HG02938 (cell line): ENCODE measurements around the gene CTU2.

Experiments used
- ATAC-seq: cut with Tn5 transposase; IDR thresholded peaks from one replicate; pipeline ENCODE4 v1.9.1; 2021; ENCODE audit warnings: mild to moderate bottlenecking, moderate library complexity; ENCODE audit not compliant: unreplicated experiment

CTU2 gene

GRCh38 chr16:88695753-88696152 is 10.6 kb upstream of the CTU2 start:
- ATAC-seq: no peak

- no peak for ATAC-seq
Observed at GRCh38 chr16:88696441-88696840, 9.9 kb upstream of the CTU2 start.

- ATAC-seq: no peak
Observed at GRCh38 chr16:88697116-88697830, 9.0 kb upstream of the CTU2 start.

- no peak for ATAC-seq
Observed at GRCh38 chr16:88697831-88698615, 8.3 kb upstream of the CTU2 start.

GRCh38 chr16:88698646-88699045 is 7.7 kb upstream of the CTU2 start:
- ATAC-seq: no peak

GRCh38 chr16:88699180-88699579 is 7.1 kb upstream of the CTU2 start:
- no peak for ATAC-seq

- ATAC-seq: no peak
Observed at GRCh38 chr16:88700322-88700635, 6.0 kb upstream of the CTU2 start.

GRCh38 chr16:88700636-88701482 is 5.4 kb upstream of the CTU2 start:
- ATAC-seq: peak; percentile 68

GRCh38 chr16:88701581-88702370 is 4.5 kb upstream of the CTU2 start:
- no peak for ATAC-seq

- no peak for ATAC-seq
Observed at GRCh38 chr16:88702371-88703210, 3.7 kb upstream of the CTU2 start.

GRCh38 chr16:88703486-88704309 is 2.6 kb upstream of the CTU2 start:
- no peak for ATAC-seq

GRCh38 chr16:88705076-88705684 is 1.1 kb upstream of the CTU2 start:
- no peak for ATAC-seq

- peak; percentile 27 for ATAC-seq
Observed at GRCh38 chr16:88705801-88706228, 488 bp upstream of the CTU2 start.

GRCh38 chr16:88706965-88707826 is 893 bp downstream of the CTU2 start:
- no peak for ATAC-seq

- no peak for ATAC-seq
Observed at GRCh38 chr16:88710556-88710955, 4.3 kb downstream of the CTU2 start.

GRCh38 chr16:88711750-88712340 is 5.5 kb downstream of the CTU2 start:
- ATAC-seq: no peak

- ATAC-seq: no peak
Observed at GRCh38 chr16:88712362-88712979, 6.2 kb downstream of the CTU2 start.
